Chondrocyte (in vitro differentiated cells): ENCODE data around the gene RGS6. TPM values are rescaled to one million over a fixed set of nuclear protein-coding genes. Genes with fewer than 3 reads are reported as not detected.
A peak's percentile ranks its signal among the peaks of the same experiment; 100 is the strongest.

Experiments
- DNase-seq: peaks from one replicate; pipeline ENCODE4 v3.0.0; 2021; ENCODE audit warnings: mixed read lengths, low spot score
- H3K27ac Mint-ChIP-seq: one replicate; pipeline ENCODE4 v1.8.0; 2021; ENCODE audit warnings: mild to moderate bottlenecking, moderate library complexity, mixed read lengths; ENCODE audit not compliant: unreplicated experiment
- H3K27me3 Mint-ChIP-seq: 2 replicates; pipeline ENCODE4 v1.8.0; 2021; ENCODE audit warnings: low read depth, mixed read lengths
- H3K36me3 Mint-ChIP-seq: 2 replicates; pipeline ENCODE4 v1.8.0; 2021; ENCODE audit warnings: low read depth, mixed read lengths
- H3K4me1 Mint-ChIP-seq: 2 replicates; pipeline ENCODE4 v1.8.0; 2021; ENCODE audit warnings: low read depth, mild to moderate bottlenecking, mixed read lengths
- H3K4me3 Mint-ChIP-seq: one replicate; pipeline ENCODE4 v1.8.0; 2021; ENCODE audit warnings: mild to moderate bottlenecking, moderate library complexity, mixed read lengths; ENCODE audit not compliant: unreplicated experiment
- H3K9me3 Mint-ChIP-seq: 2 replicates; pipeline ENCODE4 v1.8.0; 2021; ENCODE audit warnings: low read depth, mixed read lengths
- total RNA-seq: library from RNA; stranded (reverse); gene quantifications from 3 replicates; pipeline ENCODE4 v1.2.1, GENCODE V29; 2021
- TF ChIP-seq, protein P1 (sequence below): fragments of 200-600 bp; sonication (generic); IDR thresholded peaks from 2 replicates; pipeline ENCODE4 v1.5.0; 2021; ENCODE audit warnings: antibody characterized with exemption, mild to moderate bottlenecking, moderate library complexity

The RGS6 gene
- total RNA-seq, 1 donor from 2014 or later = 0.12 TPM

DNA sequence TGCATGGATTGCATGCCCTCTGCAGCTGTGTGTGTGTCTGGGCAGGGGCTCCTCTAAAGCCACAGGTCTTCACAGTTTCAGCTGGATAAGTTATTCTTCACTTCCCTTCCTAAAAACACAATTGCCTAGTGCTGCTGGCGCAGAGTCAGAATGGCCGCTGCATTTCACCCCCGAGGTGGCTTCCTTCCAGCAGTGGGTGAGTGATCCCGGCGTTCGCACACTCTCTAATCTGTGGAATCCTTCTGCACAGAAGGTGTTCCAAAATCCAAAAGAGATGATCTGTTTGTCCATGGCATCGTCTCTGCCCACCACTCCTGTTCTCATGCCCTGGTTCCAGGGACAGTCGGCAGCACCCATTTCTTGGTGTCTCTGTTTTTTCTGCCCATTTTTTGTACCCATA is 620.9 kb downstream of the RGS6 start:
- TF ChIP-seq, protein P1, sequence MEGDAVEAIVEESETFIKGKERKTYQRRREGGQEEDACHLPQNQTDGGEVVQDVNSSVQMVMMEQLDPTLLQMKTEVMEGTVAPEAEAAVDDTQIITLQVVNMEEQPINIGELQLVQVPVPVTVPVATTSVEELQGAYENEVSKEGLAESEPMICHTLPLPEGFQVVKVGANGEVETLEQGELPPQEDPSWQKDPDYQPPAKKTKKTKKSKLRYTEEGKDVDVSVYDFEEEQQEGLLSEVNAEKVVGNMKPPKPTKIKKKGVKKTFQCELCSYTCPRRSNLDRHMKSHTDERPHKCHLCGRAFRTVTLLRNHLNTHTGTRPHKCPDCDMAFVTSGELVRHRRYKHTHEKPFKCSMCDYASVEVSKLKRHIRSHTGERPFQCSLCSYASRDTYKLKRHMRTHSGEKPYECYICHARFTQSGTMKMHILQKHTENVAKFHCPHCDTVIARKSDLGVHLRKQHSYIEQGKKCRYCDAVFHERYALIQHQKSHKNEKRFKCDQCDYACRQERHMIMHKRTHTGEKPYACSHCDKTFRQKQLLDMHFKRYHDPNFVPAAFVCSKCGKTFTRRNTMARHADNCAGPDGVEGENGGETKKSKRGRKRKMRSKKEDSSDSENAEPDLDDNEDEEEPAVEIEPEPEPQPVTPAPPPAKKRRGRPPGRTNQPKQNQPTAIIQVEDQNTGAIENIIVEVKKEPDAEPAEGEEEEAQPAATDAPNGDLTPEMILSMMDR = no peak
- H3K36me3 Mint-ChIP-seq = no peaks in the 10 kb centered on the region
- DNase-seq = no peak
- peaks cover 3% of the 10 kb centered on the region for H3K4me1 Mint-ChIP-seq
- no peak overlapping the region for H3K27ac Mint-ChIP-seq
- H3K27me3 Mint-ChIP-seq = no peaks in the 10 kb centered on the region
- H3K4me3 Mint-ChIP-seq = no peak overlapping the region
- no peaks in the 10 kb centered on the region for H3K9me3 Mint-ChIP-seq

- DNase-seq = no peak
- H3K4me3 Mint-ChIP-seq = no peak overlapping the region
- H3K9me3 Mint-ChIP-seq = no peaks in the 10 kb centered on the region
- no peak overlapping the region for H3K27ac Mint-ChIP-seq
- TF ChIP-seq, protein P1 = no peak
- H3K36me3 Mint-ChIP-seq = no peaks in the 10 kb centered on the region
- peaks cover 3% of the 10 kb centered on the region for H3K4me1 Mint-ChIP-seq
- no peaks in the 10 kb centered on the region for H3K27me3 Mint-ChIP-seq
Measured at GRCh38 chr14:72553656-72554055, 621.4 kb downstream of the RGS6 start.

DNA sequence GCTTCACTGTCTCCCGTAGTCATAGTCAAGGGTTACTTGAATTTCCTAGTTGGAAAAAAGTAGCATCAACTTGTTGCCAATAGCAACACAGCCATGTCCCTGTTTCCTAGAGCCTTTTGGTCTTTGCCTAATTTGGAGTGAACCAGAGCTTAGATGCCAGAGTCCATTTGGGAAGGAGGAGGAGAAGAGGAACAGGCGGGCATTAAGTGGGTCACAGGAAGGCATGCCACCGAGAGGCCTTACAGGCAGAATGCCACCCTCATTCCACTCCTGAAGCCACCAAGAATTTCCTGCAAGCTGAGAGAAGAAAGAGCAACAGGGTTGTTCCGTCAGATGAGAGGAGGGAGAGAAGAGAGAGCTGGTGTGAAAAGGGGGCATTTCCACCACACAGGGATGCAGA is 622.2 kb downstream of the RGS6 start:
- Mint-ChIP-seq H3K27ac (no peak overlapping the region), H3K27me3 (no peaks in the 10 kb centered on the region), H3K4me3 (no peak overlapping the region), H3K36me3 (no peaks in the 10 kb centered on the region), H3K9me3 (no peaks in the 10 kb centered on the region), H3K4me1 (peaks cover 10% of the 10 kb centered on the region)
- no peak for DNase-seq
- TF ChIP-seq, protein P1 = no peak

DNA sequence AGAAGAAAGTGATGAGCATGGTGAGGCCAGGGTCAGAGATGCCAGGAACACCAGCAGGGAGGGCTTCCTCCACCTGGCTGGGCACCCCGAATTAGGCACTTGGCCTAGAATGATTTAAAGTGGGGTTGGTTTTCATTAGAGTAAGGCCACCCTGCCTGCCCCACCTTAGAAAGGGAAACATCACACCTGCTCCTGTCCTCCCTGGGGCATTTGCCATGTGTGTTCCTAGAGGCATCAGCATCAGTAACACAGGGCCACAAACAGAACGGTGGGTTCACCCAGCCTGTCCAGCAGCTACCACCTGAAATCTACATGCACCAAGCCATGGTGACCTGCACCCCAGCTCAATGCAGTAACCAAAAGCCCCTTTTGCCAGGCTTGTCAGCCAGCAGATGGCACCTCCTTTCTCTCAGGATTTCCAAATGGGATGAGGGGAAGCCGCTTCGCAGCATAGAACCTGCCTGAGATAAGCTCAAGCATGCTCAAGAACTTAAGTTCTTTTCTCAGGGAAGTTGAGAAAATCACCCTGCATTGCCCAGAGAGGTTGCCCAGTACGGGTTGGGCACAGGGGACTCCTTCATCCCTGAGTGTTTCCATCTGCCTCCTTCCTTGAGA is 622.9 kb downstream of the RGS6 start:
- TF ChIP-seq, protein P1 = peak; percentile 35
- Mint-ChIP-seq H3K4me3 (no peak overlapping the region), H3K4me1 (peaks cover 12% of the 10 kb centered on the region), H3K36me3 (no peaks in the 10 kb centered on the region), H3K27ac (no peak overlapping the region), H3K9me3 (no peaks in the 10 kb centered on the region), H3K27me3 (no peaks in the 10 kb centered on the region)
- no peak for DNase-seq

- peaks cover 12% of the 10 kb centered on the region for H3K4me1 Mint-ChIP-seq
Measured at GRCh38 chr14:72555609-72556000, 623.4 kb downstream of the RGS6 start.

More at GRCh38 chr14:72555609-72556000, 623.4 kb downstream of the RGS6 start:
- Mint-ChIP-seq H3K27ac (no peak overlapping the region), H3K36me3 (no peaks in the 10 kb centered on the region), H3K4me3 (no peak overlapping the region), H3K9me3 (no peaks in the 10 kb centered on the region), H3K27me3 (no peaks in the 10 kb centered on the region)
- TF ChIP-seq, protein P1 = no peak
- no peak for DNase-seq
